T-helper 2 cell treated with Interferon-gamma antibody and Interleukin-4, amounts not matched to agents 100 ng/mL and 5 ng/mL, for 36 hours (primary cell): ENCODE measurements around the gene KDM5C. TPM values are rescaled to one million over a fixed set of nuclear protein-coding genes. Genes with fewer than 3 reads are reported as not detected.

Source experiments
- intact Hi-C: fragments of 100-400 bp; cut with micrococcal nuclease; formaldehyde crosslinking; loops from one replicate; pipeline ENCODE4 v1.15.1; 2023
- total RNA-seq: library from RNA; stranded (reverse); gene quantifications from 2 replicates; pipeline ENCODE4 v1.2.3, GENCODE V29; 2022

Gene KDM5C
- 75.4 and 92.8 TPM in 2 replicates for total RNA-seq

DNA sequence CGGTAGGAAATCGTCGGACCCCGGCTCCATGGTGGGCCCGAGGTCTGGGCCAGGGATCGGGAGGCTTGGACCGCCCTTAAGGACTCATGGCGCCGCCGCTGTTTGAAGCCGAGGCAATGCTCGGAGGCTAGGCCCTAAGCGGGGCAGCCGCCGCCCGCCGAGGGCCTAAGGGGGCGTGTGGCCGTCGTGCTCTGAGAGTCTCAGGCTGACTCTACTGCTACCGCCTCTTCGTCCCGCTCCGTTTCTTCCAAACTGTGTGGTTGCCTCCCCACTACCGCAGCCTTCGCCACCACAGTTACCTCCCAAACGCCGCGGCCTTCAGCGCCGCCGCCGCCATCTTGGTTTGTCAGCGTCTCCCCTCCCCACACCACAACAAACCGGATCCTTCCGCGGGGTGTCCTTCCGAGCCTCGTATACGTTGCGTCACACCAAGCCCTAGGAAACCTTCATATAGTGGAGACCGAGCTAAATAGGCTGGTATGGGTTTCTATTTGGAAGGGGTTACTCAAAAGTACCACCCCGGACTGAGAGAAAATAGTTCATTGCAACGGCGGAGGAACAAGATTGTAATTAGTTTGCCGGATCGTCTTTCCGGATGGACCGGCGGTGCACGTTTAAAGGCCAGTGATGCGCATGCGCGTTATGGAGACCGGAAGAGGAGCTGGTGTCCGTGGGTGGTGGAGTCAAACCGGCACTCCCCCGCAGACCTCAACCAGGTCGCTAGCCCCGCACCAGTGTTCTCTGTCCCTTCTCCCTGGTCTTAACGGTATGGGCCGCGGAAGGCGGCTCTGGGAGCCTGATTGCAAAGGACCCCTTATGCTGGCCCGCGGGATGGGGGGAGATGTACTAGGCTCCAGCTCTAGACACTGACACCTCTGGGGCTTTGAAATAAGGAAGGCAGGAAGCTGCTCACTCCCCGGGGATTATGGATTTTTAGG lies at the start of gene KDM5C:
TSS of gene KDM5C (minus strand) at position 348 of the 938 bp plus-strand sequence. CDS start at position 30, 318 bp downstream.
- intact Hi-C loops, result loop anchor here (1.0 to 10.0 kb wide), 4 partner anchors 133 to 1220 kb away; partner anchors contain the start of genes KANTR, RIBC1, SMC1A and TSPYL2

DNA sequence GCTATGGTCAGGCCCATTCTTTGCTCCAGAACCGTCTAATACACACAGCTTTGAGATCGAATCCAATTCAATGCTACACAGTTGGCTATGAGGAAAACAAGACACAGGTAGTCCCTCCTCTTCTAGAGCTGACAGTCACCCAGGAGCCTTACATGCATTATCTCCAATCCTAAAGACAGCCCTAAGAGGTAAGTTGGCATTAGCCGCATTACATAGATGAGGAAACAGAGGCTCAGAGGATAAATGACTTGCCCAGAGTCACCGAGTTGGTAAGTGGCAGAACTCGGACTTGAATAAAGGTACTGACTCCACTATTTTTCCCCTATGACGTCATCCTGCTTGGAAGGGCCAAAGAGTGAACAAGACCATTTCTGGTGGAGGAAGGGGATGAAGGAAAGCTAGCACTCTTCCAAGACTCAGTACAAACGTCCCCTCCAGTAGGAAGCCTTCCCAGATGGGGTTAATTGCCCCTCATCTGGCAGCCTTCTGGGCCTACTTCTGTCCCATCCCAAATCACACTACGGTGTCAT lies 47.9 kb upstream of the KDM5C start:
- intact Hi-C loops, result no loop called here

DNA sequence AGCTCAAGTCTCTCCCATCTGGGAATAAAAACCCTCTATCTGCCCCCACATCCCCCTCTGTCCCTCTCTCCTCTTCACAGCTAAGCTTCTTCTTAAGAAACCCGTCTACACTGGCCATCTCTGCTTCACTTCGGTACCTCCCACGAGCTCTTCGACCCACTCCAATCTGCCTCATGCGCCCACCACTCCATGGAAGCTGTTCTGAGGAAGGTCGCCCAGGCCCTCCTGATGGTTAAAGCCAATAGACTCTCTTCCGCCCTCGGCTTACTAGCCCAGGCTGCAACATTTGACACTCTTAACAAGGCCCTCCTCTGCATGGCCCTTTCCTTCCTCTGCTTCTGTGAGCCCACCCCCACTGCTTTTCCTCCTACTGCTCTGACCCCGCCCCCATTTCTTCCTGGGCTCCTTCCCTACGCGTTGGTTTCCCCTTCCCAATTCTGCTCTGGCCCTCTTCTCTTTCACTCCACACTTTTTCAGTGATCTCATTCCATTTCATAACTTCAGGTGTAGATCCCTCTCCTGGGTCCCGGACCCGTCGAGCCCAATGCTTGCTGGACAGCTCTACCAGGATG lies 44.6 kb upstream of the KDM5C start:
- intact Hi-C loops, result no loop called here

DNA sequence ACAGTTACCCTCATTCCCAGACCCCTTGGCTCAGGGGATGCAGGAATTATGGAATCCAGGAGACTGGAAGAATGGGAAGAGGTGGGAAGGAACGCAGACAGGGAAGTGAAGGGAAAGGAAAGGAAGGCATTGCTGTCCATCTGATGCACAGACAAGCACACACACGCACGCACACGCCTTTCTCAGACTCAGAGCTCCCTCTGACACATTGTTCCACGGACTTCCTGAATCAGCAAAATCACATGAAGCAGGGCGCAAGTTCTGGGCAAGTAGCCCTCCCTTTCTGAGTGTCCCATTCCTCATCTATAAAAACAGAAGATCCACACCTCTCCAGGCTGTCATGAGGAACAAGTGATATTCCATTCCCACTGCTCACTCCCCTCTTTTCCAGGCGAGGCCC lies 43.2 kb upstream of the KDM5C start:
- intact Hi-C loops, result no loop called here

DNA sequence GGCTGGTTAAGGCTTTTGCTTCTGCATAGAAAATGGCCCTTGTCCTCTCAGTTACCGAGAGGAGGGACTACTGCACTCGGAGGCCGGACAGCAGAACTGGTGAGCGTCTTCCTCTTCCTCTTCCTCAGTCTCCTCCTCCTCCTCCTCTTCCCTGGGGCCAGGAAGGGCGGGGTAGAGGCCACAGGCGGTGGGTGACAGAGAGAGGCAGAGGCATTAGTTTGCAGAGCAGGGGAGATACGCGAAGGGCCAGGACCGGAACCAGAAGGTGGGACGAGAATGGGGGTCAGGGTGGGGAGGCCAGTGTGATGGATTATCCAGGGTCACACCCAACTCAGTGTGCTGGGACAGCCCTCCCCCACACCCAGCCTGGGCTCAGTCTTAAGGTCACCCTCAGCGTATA lies 41.9 kb upstream of the KDM5C start:
- intact Hi-C loops, result no loop called here

DNA sequence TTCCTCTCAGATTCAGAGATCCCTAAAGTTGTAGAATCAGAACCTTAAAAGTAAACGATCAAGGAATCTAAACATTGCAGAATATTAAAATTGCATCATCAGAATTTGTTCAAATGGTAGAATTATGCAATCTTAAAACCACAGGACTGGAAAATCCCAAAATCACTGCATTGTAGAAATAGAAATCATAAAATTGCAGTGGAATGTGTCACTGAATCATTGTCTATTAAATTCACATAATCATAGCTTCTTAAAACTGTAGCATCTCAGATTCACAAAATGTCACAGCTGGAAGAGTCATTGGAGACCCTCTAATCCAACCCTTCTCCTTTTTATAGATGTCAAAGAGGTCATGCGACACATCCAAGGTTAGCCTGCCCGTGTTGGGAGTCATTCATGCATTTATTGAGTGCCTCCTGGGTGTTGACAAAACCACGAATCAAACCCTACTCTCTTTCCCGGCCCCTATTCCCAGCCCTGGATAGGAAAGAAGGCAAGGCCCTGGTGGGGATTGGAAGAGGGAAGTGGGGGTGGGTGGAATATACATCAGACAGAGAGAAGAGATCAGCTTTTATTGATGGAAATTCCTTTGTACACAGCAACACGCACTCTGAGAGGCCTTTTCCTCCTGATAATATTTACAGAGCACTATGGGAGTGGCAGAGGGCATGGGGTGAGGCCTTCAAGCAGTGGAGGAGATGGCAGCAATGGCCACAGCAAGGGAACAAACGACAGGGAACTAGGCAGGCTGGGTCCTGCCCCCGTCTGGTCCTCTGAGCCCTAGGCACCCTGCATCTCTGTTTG lies 41.0 kb upstream of the KDM5C start:
- intact Hi-C loops, result no loop called here

DNA sequence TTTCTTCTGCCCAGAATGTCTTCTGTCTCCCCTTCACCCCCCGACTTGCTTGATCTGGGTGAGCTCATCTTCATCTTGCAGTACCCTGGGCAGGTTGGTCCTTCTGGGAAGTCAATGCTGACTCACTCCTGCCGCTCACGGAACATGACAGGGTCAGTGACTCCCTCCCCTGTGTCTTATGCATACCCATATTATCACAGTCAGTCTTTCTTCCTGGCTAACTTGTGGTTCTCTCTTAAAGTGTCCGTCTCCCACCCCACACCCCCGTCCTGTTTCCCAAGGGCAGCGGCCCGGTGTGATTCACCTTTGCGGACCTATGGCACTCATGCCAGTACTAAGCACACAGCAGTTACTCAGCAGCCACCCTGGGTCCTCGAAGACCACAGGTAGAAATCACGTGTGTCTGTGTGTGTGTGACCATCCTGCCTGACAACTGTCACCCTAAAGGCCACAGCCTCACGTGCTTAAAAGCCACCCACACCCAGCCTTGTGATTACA lies 38.6 kb upstream of the KDM5C start:
- intact Hi-C loops, result no loop called here

DNA sequence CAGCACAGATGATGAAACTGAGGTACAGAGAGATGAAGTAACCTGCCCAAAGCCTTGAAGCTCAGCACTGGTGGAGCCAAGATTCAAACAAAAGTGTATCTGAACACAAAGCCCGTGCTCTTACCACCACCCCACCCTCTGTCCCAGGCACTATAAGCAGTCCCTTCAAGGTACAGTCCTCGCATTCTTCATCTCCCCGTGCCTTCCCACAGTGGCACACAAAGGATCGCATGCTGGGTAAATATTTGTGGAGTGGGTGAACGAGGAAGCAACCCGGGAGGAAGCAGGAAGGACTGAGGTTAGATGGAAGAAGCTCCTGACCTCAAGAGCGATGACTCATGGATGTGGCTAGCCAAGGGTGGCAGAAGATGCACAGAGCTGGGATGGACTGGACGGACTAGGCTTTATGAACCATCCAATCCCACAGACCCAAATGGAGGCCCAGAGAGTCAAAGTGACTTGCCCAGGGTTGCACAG lies 37.9 kb upstream of the KDM5C start:
- intact Hi-C loops, result no loop called here

DNA sequence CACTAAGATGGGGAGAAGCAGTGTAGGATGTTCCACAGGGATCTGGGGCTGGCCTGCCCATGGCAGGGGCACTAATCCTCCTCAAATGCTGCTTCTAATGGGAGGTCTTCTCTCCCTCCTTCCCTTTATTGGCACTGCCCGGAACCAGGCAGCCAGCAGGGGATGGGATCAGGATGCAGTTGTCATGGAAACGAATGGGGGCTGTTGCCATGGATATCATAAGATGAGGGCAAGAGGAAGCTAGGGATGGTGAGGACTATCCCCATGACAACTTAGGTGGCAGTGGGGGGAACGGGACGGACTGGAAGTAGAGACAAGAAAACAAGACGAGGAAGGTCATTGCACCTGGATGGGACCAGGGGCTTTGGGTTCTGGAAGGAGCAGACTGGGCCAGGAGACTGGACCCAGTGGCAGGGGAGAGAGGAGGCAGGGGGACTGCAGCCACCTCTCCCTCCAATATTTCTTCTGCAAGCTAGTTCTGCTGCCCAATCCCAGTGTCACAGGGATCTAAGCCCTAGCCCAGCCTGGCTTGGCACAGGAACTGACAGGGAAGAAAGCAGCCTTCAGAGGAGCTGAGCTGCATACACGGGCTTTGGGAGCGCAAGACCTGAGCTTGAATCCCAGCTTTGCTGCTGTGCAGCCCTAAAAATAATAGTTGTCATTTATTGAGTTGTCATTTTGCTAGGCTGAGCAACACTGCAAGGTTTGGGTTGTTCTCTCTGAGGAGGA lies 37.3 kb upstream of the KDM5C start:
- intact Hi-C loops, result no loop called here

DNA sequence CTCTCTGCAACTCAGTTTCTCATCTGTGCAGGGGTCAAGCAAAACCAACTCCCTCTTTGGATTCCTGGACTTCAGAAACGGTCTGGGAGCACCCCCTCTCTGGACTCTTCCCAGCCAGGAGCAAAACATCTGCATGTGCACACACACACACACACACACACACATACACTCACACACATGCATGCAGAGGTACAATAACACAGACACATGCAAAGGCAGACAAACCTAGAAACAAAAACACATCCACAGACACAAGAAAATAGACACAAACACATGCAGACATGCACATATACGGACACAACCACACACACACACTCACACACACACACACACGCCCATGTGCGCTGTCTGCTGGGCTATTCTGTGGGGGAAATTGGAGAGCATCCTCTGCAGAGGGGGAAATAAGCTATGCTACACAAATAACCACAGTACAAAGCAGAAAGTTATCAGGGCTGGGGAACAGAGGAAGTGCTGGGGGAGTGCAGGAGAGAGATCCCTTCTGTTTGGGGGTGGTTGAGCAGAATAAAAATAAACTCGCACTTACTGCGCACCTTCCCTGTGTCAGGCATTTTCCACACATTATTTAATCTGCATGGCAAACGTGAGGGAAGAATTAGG lies 36.5 kb upstream of the KDM5C start:
- intact Hi-C loops, result no loop called here

DNA sequence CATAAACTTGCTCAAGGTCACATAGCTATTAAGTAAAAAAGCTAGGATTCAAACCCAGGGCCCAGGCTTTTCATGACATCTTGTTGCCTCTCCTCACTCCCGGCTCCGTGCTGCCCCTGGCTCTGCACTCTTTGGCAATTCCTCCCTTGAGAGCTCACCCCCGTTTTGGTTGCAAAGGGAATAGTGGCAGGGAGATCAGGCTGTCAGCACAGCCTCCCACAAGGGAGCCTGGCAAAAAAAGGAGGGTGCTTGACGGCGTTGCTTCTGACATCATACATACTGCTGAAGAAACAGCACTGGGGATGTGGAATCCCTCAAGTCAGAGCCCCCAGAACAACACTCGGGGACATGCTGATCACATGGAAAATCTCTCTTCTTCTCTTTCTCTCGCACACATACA lies 35.8 kb upstream of the KDM5C start:
- intact Hi-C loops, result no loop called here

DNA sequence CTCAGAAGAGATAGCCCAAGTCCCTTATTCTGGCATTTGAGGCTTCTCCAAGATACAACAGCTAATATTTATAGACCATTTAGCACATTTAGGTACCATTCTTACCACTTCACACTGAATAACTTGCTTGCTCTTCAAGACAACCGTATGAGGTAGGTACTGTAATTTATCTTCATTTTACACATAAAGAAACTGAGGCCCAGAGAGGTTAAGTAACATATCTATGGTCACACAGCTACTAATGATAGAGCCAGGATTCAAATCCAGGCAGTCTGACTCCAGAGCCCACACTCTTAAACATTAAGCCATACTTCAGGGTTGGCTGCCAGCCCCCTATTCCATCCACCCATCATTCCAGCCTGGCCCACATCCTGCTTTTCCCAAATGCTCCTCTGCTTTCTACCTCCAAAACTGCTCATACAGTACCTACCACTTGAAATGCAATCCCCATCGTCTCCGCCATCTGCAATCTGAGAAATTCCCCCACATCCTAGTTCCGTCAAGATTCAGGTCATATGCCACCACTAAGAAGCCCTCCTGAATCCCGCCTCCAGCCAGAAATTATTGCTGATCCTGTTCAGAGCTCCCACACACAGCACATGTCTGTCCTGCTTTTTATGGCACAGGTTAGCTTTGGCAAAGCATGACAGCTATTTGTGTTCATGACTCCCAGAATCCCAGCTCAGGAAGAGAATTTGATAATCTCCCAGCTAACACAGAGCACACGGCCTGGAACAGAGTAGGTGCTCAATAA lies 32.8 kb upstream of the KDM5C start:
- intact Hi-C loops, result no loop called here

DNA sequence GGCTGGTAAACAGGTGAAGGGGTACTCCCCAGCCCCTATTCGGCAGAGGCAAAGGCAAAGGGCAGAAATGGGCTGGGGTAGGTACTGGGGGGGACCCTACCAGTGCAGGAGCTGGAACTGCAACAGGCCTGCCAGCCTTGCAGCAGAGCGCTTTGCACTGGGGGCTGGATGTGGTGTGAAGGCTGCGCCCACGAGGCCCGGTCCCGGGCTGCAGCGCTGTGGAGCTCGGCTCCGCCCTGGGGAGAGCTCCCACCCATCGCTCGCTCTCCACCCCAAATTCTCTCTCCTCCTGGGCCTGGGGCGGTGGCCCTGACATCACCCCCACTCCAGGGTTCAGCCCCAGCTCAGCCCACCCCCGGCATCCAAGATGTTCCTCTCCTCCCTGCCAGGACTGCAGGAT lies 32.2 kb upstream of the KDM5C start:
- intact Hi-C loops, result no loop called here

DNA sequence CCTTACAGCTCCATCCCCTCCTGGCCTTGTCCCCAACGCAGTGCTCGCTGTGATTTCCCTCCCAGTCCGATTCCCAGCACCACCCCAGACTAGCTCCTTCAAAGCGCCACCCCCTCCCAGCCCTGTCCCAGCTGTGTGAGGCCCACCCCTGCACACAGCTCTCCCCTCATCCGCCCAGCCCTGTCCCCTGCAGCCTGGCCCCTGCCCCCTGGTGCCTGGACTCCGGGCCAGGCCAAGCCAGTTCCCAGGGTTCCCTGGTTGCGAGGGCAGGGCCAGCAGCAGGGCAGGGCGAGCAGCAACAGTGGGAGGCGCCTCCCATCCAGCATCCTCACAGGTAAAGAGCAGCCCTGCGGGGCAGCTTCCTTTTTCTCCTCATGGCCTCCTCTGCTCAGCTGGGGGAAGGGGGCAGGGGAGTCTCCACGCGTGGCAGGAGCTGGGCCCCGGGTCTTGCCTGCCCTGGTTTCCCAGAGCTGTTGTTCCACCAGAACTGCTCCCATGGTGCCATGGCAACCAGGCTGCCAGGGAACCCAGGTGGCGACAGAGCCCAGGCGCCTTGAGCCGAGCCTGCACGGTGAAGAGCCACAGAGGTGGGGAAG lies 31.5 kb upstream of the KDM5C start:
- intact Hi-C loops, result no loop called here

DNA sequence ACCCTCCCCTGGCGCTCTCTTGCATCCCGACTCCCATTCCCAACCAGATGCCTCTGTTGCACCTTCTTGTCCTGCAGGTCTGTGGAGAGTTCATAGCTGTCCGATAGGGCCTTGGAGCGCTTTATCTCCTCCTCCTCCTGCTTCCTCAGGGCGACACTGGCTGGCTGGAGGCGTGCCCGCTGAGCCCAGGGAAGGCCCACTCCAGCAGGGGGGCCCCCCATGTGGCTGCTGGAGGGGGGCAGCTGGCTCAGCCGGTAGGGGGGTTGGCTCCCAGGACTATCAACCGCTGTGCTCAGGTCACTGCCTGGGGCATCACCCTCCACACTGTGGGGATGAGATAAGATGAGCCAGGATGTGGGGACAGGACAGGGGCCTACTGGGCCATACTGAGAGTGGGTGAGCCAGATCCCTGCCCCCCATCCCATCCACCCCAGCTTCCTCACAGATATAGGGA lies 30.8 kb upstream of the KDM5C start:
- intact Hi-C loops, result no loop called here

DNA sequence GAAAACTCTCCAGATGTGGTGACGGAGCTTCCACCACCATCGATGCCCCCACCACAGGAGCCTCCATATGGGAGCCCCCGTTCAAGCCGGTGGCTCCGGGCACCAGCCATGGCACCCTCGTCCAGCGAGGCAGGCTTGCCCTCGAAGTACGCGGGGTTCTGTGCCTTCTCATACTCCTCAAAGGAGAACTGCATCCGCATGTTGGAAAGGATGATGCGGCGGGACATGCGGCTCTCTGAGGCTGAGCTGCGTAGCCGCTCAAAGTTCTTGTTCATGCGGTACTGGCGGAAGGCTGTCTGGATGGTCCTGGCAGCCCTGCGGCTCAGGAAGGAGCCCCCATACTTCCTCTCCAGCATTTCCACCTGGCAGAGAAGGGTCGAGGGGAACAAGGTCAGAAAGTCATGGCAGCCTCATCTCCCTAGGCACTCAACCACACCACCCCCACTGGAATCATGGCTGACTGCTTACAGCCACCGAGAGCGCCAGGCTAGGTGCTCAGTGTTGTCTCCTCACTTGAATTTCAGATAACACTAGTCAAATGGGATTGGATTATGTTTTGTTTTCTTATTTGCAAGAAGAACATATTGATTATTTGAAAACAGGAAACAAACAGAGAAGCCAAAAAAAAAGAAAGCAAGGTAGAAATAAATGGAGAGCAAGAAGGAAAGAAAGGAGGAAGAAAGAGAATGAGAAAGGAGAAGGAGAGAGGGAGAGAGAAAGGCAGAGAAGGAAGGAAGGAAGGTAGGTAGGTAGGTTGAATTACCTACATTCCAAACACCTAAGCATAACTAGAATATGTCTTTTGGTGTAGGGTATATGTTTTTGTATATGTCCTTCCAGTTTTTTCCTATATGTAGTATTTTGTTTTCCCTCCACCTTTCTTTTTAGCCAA lies 29.8 kb upstream of the KDM5C start:
- intact Hi-C loops, result no loop called here

DNA sequence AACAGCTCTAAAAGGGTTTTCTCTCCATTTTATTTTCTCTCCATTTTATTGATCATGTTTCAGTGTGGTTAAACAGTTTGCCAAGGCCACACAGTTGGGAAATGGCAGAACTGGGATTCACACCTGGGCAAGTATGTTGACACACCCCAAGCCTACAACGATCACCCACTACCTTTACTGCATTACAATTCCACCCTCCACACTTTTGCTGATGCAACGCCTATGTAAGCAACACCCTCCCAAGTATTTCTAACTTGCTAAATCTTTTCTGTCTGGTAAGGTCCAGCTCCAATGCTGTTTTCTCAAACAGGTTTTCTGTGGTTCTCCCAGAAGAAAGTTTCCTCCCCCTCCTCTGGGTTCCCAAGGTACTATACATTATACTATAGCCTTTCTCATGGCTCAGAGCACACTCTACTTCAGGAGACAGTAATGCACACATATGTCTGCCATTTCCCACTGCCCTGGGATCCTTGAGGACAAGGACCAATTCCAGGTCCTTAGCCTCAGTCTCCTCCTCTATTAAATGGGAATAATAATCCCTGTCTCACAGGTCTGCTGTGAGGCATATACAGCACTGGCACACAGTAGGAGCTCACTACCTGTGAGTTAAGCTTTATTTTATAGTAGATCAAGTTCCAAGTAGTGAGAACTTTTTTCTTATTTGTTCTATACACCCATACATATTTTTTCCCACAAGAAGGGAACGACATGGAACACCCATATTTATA lies 28.4 kb upstream of the KDM5C start:
- intact Hi-C loops, result no loop called here
